Tibial nerve (tissue), 3 donors: Measurements from ENCODE around the gene DYRK1A.

Experiments used
- POLR2A ChIP-seq, 2 donors: fragments of 450-650 bp; IDR thresholded peaks; one replicate each; pipeline ENCODE4 v1.6.1; 2017; ENCODE audit warnings: antibody characterized with exemption in 2 of 2, mild to moderate bottlenecking in 2 of 2, moderate library complexity in 2 of 2
- TF ChIP-seq, protein P1 (sequence below), 5 experiments: fragments of 200-600 bp in 3 of 5; fragments of 450-650 bp in 2 of 5; sonication (generic) in 3 of 5; IDR thresholded peaks; one replicate each; pipeline ENCODE4 v1.5.1; 2016 to 2019; ENCODE audit warnings: antibody characterized with exemption in 5 of 5, mild to moderate bottlenecking in 3 of 5, moderate library complexity in 2 of 5

DNA sequence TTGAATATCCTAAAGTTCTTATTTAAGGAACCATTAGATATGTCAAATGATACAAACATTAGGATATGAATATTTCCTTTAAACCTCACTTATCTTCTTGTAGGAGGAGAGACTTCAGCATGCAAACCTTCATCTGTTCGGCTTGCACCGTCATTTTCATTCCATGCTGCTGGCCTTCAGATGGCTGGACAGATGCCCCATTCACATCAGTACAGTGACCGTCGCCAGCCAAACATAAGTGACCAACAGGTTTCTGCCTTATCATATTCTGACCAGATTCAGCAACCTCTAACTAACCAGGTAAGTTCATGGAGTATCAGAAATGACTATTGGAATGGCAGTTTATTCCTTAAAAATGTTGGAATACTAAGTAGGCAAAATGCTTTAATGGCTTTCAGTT is 106.0 kb downstream of the DYRK1A start:
- TF ChIP-seq, protein P1, sequence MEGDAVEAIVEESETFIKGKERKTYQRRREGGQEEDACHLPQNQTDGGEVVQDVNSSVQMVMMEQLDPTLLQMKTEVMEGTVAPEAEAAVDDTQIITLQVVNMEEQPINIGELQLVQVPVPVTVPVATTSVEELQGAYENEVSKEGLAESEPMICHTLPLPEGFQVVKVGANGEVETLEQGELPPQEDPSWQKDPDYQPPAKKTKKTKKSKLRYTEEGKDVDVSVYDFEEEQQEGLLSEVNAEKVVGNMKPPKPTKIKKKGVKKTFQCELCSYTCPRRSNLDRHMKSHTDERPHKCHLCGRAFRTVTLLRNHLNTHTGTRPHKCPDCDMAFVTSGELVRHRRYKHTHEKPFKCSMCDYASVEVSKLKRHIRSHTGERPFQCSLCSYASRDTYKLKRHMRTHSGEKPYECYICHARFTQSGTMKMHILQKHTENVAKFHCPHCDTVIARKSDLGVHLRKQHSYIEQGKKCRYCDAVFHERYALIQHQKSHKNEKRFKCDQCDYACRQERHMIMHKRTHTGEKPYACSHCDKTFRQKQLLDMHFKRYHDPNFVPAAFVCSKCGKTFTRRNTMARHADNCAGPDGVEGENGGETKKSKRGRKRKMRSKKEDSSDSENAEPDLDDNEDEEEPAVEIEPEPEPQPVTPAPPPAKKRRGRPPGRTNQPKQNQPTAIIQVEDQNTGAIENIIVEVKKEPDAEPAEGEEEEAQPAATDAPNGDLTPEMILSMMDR (IDR thresholded peaks at IDR 0.05), result no peak
- TF ChIP-seq POLR2A (IDR thresholded peaks at IDR 0.05), result no peak
